Erythroblast (primary cell): ENCODE measurements around the gene PDE4D.

Experiments used
- GATA1 ChIP-seq: IDR thresholded peaks from 2 replicates; pipeline ENCODE4 v1.6.1; 2011; ENCODE audit warnings: low read depth, mild to moderate bottlenecking, control low read depth, low read length, moderate library complexity
- POLR2A ChIP-seq: IDR thresholded peaks from 2 replicates; pipeline ENCODE4 v1.6.1; 2011; ENCODE audit warnings: mild to moderate bottlenecking, low read length

GRCh38 chr5:59256331-59256730 lies 637.2 kb downstream of the PDE4D start:
- TF ChIP-seq POLR2A: no peak
- TF ChIP-seq GATA1: no peak
